Measurements from ENCODE around the gene SLC35B4.
A peak's percentile ranks its signal among the peaks of the same experiment; 100 is the strongest.

The SLC35B4 gene

DNA sequence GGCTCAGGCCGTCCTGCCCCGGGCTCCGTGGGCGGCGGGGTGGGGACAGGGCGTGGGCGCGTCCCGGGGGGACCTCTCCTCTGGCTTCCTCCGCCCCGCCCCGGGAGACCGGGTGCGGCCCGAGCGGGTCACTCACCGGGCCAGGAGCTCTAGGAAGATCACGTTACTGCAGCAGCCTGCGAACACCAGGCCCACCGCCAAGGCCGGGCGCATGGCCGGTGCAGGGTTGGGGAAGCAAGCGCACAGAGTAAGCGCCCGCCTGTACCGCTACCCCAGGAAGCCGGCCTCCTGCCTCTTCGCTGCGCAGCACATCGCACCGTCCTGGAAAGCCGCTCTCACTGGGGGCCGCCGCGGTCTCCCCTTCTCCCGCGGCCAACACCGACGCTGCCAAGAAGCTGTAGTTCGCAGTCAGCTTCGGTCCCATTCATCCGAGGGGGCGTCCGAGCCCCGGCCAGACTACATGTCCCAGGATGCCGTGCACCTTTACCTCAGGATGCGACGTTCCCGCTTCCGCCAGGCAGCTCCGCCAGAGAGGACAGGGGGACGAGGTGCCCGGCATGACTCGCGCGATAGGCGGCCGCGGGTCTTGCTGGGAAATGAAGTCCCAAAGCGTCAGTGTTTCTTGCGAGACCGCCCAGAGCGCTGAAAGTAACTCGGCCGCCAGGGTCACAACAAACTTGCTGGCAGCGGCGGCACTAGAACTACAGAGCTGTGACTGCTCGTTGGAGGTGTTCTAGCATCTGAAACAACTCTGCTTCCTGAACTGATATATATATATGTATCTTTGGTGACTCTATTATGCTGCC is at the start of gene SLC35B4:
Gene SLC35B4 (minus strand): TSS at position 392 of the 806 bp plus-strand sequence. CDS start 179 bp downstream, at position 213.
- DNase-seq (ENCODE audit: extremely low spot score, insufficient read length, low read depth) (peak; percentile 91), FAIRE-seq (peak; percentile 99)

- DNase-seq (ENCODE audit: extremely low spot score, insufficient read length, low read depth) (no peak), FAIRE-seq (no peak)
Observed at GRCh38 chr7:134366481-134366880, 49.8 kb upstream of the SLC35B4 start.

GRCh38 chr7:134365341-134366054 is 48.8 kb upstream of the SLC35B4 start:
- FAIRE-seq (no peak), DNase-seq (ENCODE audit: extremely low spot score, insufficient read length, low read depth) (no peak)

DNA sequence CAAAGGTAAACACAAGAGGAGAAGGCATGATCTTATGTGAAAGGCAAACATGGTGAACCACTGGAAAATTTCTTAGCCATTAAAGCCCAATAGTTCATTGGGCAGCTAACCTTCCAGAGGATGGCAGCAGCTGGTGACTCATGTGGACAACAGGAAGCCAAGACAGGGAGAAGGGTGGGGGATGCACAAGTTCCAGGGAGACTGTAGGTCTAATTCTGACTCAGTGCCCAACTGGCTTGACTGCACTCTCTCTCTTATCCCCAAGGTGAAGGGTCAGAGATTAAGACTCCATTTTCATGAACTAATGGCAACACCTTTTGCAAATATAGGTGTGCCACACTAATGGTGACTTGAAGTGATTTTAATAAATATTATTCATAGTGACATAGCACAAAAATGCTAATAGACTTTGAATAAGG is 47.9 kb upstream of the SLC35B4 start:
- DNase-seq (ENCODE audit: extremely low spot score, insufficient read length, low read depth) (no peak), FAIRE-seq (no peak)

DNA sequence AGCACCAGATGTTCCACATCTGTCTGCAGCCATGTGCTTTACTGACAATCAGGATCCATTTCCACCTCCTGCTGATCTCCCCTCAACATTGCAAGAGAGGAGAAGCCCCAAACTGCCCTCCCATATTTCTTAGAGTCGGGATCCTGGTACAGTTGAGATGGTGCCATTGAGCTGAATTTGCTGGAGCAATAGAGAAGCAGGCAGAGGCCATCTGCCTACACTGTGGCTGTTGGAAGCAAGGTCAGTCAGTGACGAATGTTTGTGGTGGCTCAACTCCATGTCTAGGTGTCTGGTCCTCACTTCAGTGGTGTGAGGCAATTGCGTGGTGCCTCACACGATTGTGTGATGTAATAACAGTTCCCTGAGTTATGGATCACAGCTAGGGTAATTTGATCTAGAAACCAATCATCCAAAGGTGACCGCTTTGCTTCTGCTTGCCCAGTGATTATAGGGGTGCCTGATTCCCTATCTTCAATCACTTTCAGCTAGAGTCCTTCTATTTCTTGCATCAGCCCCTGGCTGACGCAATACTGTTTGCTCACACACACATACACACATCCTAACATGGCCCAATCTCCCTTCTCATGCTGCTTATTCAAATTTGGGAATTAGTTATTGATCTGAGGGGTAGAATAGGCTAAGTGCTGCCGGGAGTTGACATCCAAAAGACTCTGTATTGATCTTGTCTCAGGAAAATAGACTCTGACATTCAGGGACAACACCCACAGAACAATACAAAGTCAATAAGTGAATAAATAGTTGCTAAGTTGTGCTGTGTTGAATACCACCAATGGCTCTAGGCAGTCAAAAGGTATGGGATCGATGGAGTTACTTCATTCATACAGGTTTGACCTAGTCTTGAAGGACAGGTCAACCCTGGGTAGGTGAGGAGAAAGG is 46.1 kb upstream of the SLC35B4 start:
- DNase-seq (ENCODE audit: extremely low spot score, insufficient read length, low read depth), result no peak
- no peak for FAIRE-seq

GRCh38 chr7:134359787-134360432 is 43.2 kb upstream of the SLC35B4 start:
- DNase-seq (ENCODE audit: extremely low spot score, insufficient read length, low read depth) (no peak), FAIRE-seq (no peak)

GRCh38 chr7:134357486-134357885 is 40.8 kb upstream of the SLC35B4 start:
- FAIRE-seq (no peak), DNase-seq (ENCODE audit: extremely low spot score, insufficient read length, low read depth) (no peak)

DNA sequence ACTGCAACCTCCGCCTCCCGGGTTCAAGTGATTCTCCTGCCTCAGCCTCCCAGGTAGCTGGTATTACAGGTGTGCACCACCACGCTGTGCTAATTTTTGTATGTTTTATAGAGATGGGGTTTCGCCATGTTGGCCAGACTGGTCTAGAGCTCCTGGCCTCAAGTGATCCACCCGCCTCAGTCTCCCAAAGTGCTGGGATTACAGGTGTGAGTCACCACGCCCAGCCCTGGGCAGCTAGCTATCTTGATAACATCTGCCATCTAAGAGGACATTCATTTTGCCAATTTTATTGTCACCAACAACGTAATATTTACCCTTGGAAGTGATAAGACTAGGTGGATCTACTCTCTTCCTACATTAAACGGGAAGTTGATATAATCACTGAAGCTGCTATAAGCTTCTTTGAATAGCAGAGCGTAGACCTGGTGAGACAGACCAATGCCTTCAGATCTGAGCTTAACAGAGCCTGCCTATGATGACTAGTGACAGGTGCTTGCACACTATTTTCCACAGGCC is 39.7 kb upstream of the SLC35B4 start:
- FAIRE-seq (no peak), DNase-seq (ENCODE audit: extremely low spot score, insufficient read length, low read depth) (no peak)

- FAIRE-seq (no peak), DNase-seq (ENCODE audit: extremely low spot score, insufficient read length, low read depth) (no peak)
Observed at GRCh38 chr7:134355927-134356326, 39.2 kb upstream of the SLC35B4 start.

DNA sequence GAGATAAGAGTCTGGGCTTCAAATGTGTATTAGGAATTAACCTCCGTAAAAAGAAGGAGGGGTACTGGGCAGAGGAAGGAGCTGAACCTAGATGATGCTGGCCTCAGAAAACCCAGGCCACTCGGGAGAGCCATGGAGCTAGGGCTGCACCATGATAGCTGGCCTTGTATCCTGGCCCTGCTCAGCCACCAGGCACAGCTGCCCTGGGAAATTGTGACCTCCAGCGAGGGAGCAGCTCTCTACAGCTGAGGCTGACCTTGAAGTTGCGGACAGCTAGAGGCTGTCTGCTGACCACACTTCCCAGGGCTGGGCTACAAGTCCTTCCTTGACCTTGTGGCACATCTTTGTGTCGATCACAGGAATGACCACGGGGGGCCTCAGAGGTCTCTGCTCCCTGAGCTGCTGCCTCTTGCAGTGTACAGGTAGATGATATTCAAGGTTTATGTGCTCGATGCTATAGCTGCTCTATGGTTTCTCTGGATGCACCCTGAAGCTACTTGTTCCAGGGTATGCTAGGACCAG is 38.3 kb upstream of the SLC35B4 start:
- no peak for FAIRE-seq
- DNase-seq (ENCODE audit: extremely low spot score, insufficient read length, low read depth), result no peak

DNA sequence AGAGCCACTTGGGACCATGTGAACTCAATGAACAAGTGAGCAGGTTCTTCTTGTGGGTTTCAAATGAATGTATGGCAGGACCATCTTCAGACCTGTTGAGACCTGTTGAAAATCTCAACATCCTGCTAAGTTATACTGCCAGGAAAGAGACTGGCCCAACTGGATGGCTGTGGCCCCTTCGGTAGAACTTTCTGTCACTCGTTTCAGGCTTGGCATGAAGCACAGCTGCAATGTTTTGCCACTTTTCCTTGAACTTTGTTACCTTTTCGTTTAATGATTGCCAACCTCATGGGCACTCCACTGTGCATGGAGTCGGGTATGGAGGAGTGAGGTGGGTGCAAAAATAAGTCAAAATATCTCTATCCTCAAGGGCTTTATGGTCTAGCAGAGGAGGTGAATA is 36.7 kb upstream of the SLC35B4 start:
- no peak for DNase-seq (ENCODE audit: extremely low spot score, insufficient read length, low read depth)

DNA sequence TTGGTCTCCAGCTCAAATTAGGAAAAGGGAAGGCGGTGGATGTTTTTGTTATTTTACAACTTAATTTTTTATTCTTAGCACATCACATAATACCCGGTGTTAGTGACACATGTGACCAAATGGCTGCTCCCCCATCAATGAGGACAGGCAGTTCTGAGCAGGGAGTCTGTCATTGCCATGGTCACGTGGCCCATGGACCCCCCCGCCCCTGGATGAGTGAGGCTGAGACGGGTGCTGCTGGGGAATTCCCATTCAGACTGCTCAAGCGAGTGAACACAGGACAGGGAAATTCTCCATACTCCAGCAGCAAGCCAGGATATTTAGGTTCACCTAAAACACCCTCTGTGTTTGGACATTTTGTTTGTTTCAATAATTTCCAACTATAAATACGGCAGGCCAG is 34.7 kb upstream of the SLC35B4 start:
- DNase-seq (ENCODE audit: extremely low spot score, insufficient read length, low read depth) (no peak), FAIRE-seq (no peak)

More for the DNA sequence above, 36.7 kb upstream of the SLC35B4 start:
- FAIRE-seq, result no peak

DNA sequence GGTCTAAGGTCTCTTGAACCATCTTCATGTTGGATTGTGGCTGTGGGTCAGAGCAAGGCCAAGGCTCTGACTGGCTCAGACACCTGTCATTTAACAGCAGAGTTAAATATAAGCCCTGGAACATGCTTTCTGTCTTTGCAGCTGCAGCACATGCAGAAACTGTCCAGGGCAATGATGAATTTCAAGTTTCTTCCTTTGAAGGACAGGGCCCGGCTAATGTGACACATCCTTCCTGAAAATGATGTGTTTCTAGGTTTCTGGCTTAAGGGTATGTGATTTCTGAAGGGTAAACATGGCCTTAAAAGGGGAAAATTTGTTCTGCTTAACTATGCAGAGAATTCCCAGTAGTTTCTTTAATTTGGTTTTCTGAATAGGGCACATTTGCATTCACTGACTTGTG is 34.0 kb upstream of the SLC35B4 start:
- FAIRE-seq (no peak), DNase-seq (ENCODE audit: extremely low spot score, insufficient read length, low read depth) (no peak)

- no peak for DNase-seq (ENCODE audit: extremely low spot score, insufficient read length, low read depth)
- FAIRE-seq, result no peak
Observed at GRCh38 chr7:134347567-134347966, 30.8 kb upstream of the SLC35B4 start.

GRCh38 chr7:134343796-134344195 is 27.1 kb upstream of the SLC35B4 start:
- FAIRE-seq (no peak), DNase-seq (ENCODE audit: extremely low spot score, insufficient read length, low read depth) (no peak)

DNA sequence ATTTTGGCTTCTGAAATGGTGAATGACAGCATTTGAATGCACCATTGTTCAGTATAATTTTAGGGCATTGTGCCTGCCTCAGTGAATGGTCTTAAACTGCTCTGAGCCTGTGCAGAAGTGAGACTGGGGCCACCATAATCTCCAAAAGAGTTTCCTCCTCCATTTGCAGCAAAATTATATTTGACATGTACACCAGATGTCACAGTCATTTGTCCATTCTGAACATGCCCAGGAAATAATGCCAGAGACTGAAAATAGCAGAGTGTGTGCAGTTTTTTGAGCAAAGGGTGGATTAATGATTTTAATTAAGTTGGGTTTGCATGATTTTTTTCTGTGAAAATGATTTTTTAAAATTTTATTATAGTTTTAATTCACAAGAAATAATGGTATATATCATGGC is 26.4 kb upstream of the SLC35B4 start:
- FAIRE-seq, result no peak
- no peak for DNase-seq (ENCODE audit: extremely low spot score, insufficient read length, low read depth)

DNA sequence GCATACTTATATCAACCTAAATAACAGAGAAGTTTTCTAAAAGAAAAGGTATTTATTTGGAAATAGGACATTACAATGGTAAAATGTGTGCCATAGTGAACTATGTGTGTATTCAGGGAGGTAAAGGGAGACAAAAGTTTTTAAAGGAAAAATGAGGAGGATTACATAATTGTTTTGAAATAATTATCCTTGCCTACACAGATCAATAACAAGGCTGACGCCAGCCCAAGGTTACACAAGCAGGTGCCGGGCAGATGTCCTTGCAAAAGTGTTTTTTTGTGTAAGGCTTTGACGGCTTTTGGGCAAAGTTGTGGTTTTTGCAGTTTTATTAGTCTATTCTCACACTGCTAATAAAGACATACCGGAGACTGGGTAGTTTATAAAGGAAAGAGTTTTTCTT is 22.7 kb upstream of the SLC35B4 start:
- FAIRE-seq, result no peak
- no peak for DNase-seq (ENCODE audit: extremely low spot score, insufficient read length, low read depth)

DNA sequence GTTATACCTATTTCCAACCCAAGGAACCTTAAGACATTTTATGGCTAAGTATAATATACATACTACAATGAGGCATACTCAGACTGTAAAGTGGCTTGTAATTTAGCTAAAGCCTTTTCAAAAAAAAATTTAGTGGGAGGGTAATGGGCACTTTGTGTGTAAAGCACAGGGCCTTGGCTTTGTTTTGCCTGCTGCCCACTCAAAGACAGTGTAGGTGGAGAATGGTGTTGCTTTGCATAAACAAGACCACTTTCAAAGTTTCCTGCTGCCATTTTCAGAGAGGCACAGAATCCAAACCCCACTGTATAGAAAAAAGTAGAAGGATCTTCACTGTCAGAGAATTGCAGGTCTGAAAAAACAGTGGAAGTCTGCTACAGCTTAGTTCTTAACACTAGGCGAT is 21.2 kb upstream of the SLC35B4 start:
- DNase-seq (ENCODE audit: extremely low spot score, insufficient read length, low read depth), result no peak
- FAIRE-seq, result no peak

GRCh38 chr7:134334408-134334807 is 17.7 kb upstream of the SLC35B4 start:
- FAIRE-seq (no peak), DNase-seq (ENCODE audit: extremely low spot score, insufficient read length, low read depth) (no peak)

DNA sequence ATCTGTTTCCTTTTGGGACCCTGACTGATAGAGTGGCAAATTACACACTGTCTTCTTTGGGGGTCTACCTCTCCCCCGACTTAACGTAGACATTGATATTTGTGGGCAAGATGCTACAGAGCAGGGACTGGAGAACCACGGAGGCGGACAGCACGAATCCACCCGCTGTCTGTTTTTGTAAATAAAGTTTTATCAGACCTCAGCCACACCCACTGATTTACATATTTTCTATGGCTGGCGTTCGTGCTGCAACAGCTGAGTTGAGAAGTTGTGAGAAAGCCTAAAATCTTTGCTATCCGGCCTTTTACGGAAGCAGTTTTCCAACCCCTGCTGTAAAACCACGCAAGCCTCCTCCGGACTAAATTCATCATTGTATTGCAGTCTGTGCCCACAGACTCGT is 17.2 kb upstream of the SLC35B4 start:
- DNase-seq (ENCODE audit: extremely low spot score, insufficient read length, low read depth), result no peak
- FAIRE-seq, result no peak
